Fibroblast of skin of right quadriceps (primary cell): Measurements from ENCODE around the gene IFFO2.
"Not testable (repeated sequence)": the region's sequence is repeated elsewhere in the genome, so short reads cannot be mapped to it uniquely, and the experiment has no call there.

Experiments
- DNase-seq: peaks from one replicate; pipeline ENCODE4 v3.0.0-alpha.2; 2013

IFFO2 gene

DNA sequence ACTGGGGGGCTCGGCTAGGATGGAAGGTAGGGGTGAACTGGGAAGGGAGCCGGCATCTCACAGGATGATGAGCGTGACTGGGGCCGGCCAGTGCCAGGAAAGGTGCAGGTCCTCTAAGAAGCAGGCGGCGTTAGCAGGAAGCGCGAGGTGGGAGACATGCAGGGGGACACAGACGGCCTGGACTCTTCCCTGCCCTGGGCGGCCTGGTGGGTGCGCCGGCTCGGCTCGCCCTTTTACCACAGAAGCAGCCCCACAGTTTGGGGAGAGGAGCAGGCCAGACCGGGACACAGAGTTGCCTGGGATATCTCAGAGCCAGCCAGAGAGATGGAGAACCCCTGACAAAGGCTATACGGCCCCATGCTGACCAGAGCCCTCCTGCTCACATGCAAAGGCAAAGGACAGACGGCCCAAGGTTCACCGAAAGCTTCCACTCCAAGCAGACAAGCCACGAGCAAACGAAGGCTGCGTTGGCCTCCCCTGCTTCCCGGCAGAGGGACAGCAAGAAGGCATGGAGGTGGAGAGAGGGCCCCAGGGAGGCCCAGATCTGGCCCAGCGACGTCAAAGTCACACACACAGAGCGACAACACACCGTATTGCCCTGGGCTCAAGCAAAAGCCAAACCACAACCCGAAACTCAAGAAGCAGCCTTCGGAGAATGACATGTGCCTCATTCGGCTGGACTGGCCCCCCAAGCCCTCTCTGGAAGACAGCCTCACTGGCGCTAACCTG is 39.2 kb downstream of the IFFO2 start:
- no peak for DNase-seq

DNA sequence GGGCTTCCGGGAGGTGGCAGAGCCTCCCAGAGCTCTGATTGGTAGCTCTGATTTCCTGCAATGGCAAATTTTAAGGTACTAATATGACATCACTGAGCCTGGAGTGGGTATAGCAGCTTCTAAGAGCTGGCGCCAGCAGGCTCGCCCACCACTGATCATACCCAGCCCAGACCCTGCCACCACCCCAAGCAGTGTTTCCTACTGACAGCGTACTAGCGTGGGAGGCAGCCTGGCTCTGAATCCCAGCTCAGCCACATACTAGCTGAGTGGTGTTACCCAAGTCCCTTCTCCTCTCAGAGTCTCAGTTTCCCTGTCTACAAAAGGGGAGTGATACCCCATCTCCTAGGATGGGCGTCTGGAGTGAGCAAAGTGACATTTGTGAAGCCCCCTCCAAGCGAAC is 41.1 kb downstream of the IFFO2 start:
- no peak for DNase-seq

DNA sequence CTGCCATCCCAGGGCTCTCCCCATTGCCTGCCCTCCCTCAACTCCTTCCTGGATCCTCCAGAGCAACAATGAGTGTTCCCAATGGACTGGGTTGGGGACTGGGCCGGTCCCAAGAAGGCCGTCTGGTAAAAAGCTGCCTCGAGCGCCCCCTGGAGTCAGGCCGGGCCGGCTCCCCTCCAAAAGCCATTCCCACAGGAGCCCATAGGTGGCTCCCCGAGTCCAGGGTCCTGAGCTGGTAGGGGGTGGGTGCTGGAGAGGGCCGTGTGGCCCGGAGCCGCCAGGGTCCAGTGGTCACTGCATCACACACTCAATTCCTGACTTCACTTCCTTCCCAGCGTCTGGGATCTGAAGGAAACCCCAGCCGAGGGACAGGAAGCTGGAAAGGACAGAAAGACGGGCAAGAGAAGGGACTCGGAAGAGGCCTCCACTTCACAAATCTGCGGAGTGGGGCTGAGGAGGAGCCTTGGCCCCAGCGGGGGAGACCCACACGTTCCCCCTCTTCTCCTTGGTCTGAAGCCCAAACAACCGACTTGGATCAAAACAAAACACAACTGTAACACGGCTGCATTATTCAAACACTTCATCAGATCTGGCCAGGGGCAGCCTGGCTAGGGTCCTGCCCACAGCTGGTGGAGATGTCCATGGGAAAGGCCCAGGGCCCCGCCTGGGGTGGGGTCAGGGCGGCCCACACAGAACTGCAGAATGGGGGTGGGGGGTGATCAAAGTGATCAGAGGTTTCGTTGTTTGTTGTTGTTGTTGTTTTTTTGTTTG is 43.2 kb downstream of the IFFO2 start:
- DNase-seq = peak; percentile 76

DNA sequence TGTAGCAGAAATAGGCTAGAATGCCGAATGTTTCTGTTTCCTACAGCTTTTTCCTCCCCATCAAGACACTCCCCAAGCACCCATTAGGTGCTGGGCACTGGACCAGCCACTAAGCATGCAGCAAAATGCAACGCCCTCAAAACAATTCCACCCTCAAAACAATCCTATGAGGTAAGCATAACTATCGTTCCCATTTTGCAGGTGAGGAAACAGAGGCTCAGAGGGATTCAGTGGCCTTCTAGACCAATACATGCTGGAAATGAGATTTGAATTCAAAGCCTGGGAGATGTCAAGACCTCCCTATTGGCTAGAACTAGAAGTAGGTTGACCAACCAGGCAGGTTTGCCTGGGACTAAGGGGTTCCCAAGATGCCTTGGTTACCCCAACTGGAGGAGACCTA is 43.9 kb downstream of the IFFO2 start:
- no peak for DNase-seq

DNA sequence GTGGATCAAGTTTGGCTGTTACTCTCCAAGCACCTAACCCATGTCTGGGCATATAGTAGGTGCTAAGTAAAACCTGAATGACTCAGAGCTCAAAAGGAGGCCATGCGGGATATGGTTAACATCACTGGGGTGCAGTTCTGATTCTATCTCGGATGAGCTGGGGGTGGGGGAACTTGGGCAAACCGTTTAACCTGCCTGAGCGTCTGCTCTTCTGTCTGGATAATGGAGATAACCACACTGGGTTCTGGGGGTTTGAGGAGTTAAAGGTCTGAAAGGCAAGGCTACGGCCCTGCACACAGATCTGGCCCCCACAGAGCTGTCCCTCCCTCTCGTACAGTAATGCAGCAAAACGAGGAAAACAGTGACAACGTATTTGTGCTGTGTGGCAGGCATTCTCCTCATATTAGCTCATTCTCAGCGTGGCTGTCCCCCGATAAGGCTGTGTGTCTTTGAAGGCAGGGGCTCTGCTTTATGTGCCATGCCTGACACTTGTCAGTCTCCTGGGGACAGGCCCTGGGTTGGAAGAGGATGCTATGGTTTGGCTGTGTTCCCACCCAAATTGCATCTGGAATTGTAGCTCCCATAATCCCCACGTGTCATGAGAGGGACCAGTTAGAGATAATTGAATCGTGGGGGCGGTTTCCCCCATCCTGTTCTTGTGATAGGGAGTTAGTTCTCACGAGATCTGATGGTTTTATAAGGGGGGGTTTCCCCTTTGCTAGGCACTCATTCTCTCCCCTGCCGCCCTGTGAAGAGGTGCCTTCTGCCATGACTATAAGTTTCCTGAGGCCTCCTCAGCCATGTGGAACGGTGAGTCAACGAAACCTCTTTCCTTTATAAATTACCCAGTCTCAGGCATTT is 47.3 kb downstream of the IFFO2 start:
- DNase-seq = no peak

DNA sequence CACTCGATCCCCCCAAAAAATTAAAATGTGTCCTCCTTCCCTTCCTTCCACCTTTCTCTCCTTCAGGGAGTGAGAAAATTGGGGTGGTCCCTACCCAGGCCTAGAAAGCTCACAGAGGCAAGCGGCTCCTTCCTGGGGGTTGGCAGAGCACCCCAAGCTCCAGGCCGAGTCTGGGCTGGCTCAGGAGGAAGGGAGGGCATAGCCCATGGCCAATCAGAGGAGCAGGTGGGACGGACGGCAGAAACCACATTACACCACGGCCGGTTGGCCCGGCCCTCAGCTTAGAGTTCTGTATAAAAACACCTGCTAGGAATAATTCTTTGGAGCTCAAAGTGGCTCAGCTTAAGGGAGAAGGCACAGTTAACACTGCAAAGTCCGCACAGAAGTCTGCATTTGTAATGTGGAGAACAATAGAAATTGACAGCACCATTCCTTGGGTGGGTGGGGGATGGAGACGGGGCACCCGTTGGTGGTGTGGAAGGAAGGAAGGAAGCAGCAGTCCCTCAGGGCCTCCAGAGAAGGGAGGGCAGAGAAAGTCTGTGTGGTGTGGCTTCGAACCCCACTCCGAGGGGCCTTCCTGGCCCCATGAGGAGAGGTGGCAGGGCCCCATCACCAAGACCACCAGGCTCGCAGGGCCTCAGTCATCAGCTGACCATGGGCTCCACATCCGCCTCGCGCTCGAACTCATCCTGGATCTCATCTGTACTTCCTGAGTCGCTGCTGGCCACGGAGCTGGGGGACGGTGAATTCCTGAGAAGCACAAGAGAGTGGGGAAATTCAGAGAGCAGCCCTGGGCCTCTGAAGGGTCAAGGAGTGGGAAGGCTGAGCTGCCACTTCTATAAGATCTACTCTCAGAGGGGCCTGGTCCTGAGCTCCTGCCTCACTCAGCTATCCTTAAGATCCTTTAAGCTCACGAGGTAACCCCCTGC is 48.3 kb downstream of the IFFO2 start:
- DNase-seq = no peak

DNA sequence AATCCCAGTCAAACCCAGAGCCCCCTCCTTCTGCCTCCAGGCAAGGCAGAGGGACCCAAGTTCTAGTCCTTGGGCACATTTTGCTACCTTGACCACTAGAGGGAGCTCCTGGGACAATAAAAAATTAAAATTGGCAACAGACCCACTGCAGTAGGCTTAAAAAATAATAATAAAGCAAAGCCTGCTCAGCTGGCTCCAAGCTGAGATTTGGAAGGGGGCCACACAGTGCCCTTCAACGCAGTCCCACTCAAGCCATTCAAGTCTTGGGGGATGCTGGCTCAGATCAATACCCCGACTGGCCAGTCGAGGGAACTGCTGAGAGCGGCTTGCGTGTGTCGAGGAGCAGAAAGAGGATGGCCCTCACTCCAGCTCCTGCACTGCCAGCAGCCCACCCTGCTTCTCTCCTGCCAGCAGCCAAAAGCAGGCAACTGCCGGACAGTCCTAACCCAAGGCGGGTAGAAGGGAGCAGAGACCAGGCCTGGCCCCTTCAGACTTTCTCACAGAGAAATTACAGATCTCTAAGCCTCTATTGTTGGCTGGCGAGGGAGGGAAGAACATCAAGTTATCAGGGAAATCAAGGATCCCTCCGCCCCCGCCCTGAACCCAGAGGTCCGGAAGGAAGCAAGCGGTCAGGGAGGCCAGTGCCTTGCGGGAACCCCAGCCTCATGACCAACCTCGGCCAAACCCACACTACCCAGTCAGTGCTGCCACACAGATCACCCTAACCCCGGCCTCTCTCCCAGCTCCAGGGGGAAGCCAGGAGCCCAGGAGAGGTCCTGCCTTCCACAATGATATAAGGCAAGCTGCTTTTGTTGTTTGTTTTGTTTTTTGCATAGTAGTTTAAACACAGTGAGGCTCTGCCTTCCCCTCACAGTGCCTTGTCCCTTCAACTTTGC is 49.2 kb downstream of the IFFO2 start:
- peak; percentile 58 for DNase-seq

DNA sequence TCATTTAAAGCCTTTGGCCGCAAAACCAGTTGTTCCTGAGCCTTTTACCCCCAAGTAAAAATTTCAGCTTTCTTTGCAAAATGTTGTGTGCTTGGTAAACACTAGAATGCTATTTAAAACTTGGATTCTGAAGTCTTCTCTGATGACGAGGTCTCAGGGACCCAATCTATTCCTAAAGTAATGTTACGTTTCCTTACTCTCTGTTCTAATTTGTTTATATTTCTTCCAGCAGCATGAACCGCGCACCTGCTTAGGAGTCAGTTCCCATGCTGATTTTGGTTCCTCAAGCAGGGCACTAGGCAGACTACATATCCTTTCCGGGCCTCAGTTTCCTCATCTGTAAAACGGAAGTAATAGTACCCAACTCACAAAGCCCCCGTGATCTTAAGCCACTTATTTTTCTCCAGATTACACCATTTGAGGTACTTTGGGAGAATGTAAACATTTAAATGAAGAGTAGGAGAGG is 53.2 kb downstream of the IFFO2 start:
- no peak for DNase-seq

DNA sequence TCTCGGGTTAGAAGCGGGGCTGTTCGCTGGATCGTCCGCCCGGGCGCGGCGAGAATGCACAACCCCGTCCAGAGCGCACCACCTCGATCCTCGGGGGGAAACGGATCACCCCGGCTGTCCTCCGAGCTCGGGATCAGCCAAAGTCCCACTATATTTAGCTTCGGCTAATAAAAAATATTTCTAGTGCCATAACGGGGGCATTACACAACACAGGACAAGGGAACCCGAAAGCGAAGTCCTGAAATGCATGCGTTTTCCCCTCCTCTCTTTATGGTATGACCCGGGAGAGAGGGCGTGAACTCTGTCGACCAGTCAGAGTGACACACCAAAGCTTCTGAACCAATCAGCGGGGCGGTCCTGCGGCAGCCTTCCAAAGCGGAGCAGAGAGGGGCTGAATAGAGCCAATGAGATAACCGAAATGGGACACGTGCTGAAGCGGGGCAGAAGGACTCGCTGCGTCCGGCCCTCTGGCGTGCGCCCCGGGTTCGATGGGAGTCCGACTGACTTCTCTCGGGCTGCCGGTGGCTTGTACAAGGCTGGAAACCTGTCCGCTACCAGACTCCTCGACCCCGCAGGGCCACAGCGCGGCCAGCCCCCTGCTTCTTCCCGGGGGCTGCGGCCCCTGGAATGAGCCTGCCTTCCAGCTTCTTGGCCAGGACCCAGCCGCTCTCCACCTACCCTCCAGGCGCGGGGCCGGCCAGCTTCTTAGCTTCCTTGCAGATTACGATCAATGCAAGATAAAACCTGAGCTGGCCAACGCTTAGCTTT is 53.8 kb downstream of the IFFO2 start, which contains the start of gene ALDH4A1:
Gene ALDH4A1 (minus strand): TSS at position 33 of the 768 bp plus-strand sequence. CDS start 32 bp downstream, at position 1.
- peak; percentile 98 for DNase-seq

DNA sequence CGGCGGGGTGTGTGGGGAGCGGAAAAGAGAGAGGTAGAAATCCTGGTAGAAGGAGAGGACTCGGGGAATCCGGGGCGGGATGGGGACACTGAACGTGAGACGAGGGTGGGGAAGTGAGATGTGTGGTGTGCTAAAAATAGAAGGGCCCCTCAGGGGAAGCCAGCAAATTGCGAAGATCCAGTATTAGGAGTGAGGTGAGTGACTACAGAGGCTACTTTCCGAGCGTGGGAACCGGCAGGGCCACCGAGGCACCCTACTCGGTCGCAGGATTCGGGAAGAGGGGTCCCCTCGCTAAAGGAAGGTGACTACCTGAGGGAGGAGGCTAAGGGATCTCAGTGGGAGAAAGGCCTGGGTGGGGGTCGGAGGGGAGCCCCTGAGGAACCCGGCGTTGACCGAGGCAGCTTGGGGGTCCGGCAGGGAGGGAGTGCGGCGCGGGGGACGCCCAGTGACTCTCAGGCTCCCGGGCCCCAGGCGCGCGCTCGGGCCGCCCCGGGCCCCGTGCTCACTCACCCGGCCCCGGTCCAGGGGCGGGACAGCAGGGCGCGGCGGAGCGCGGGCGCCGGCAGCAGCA is 54.4 kb downstream of the IFFO2 start:
- DNase-seq = peak; percentile 22

DNA sequence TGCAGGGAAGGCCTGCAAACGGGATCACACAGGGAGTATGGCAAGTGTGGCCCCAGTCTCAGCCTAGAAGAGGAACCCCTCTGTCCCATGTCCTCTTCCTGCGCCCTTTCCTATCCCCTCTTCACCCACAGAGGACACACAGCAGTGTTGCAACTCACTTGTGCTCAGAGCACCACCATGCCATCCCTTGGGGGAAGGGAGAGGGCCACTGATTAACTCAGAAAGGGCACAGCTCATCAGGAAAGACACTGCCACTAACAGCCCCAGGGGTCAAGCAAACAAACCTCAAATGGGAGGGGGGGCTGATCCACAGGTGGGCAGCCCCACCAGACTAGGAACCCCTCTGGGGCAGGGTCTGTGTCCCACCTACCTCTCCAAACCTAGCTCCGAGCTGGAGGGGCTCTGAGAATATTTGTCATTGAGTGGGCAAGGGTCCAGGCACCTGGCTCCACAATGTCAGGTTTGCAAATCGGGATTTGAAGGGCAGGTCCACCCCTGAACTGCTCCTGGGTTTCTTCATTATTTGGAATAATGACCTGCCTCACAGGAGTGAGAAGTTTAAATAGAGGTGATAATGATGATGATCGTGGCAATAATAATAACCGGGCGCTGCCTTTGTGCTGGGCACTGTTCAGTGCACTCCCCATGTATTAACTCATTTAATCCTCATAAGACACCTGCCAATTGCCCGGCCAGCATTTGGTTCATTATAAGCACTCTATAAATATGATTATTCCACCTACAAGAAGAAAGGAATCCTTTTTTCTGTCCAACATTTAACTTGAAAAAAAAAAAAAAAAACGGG is 55.1 kb downstream of the IFFO2 start:
- no peak for DNase-seq

DNA sequence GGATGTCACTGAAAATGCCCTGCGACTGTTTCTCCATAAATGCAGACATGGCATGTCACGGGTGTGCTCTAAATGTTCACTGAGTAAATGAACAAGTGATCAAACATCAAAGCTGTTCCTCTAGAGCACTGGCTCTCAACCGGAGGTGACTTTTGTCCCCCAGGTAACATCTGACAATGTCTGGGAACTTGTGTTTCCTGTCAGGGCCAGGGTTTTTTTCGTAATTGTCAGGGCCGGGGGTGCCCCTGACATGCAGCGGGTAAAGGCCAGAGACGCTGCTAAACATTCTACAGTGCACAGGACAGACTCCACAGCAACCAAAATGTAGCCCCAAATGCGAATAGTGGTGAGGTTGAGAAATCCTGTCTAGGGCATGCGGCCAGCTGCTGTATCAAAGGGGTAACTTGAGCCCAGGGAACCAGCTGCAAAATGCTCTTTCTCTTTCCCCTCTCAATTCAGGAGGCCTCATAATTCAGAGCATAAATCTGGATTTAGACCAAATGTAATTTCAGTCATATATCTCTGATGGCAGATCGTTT is 56.1 kb downstream of the IFFO2 start:
- DNase-seq = peak; percentile 11

DNA sequence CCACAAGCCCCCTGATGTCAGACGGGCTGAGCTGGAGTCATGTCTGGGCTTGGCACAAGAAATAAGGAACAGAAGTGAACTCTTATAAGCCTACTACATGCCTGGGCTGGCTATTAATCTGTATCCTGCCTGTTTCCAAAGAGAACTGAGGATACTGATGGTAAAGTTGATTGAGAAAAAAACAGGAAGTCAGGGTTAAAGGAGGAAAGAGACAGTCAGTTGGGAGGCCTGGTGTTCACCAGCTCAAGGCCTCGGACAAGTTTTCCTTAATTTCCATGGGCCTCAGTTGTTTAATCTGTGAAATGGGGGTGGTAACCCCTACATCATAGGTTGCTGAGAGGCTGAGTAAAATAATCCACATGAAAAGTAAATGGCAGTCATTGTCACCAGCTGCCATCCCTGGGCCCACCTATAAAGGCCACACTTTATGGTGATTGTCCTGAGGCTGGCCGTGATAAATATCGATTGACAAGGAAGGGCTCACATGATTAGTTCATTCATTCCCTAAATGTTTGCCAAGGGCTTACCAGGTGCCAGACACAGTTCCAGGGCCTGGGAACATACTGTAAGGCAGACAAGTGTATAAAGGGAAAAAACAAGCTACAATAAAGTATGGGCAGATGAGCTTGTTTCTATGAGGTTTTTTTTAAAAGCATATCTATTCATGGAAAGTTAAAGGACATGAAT is 57.0 kb downstream of the IFFO2 start:
- no peak for DNase-seq

DNA sequence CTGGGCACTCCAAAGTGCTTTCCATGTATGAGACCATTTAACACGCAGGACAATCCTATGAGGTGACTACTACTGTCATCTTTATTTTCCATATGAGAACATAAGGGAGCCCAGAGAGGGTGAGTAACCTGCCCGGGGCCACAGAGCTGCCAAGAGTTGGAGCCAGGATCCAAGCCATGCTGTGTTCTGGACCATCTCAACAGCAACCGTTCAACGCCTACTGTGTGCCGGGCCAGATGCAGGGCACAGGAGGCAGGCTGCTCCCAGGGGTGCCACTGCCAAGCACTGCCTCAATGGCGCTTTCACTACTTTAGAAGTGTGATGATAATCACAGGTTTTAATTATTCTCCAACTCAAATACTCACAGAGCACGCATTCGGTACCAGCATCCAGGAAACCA is 57.9 kb downstream of the IFFO2 start:
- no peak for DNase-seq

DNA sequence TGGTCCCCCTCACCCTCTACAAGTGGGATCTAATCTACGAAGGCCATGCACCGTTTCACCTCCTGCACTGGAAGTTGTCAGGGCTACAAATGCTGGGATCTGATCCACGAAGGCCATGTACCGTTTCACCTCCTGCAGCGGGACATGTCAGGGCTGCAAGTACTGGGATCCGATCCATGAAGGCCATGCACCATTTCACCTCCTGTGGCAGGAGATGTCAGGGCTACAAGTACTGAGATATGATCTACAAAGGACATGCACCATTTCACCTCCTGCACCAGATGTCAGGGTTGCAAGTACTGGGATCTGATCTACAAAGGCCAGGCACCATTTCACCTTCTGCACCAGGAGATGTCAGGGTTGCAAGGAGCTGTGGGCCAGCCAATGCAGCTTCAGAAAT is 61.2 kb downstream of the IFFO2 start:
- no peak for DNase-seq

DNA sequence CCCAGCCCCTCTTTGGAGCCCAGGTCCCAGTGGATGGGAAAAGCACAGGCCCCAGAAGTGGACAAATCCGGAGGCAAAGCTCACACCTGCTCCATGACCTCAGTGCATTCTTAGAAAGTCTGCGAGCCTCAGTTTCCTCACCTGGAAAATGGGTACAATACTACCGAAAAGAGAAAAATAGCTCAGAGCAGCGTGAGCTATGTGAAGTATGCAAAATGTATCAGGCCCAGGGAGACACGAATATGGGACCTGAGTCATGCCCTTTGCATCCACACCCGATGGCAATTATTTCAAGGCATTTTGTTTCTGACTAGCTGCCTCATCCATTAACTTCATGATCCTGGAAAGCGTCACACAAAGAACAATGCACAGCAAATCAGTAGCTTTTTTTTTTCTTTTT is 63.4 kb downstream of the IFFO2 start:
- DNase-seq = peak; percentile 27

DNA sequence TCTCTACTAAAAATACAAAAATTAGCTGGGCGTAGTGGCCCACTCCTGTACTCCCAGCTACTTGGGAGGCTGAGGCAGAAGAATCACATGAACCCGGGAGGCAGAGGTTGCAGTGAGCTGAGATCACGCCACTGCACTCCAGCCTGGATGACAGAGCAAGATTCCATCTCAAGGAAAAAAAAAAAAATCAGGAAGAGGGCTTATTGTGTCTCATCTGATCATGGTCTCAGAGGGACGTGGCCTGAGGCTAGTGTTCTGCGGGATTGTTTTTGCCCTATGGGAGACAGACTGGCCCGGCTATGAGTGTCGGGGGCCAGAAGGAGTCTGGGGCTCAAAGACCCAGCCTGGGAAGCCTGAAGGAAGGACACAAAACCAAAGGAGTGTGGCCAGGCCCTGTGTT is 64.6 kb downstream of the IFFO2 start:
- not testable (repeated sequence) for DNase-seq

DNA sequence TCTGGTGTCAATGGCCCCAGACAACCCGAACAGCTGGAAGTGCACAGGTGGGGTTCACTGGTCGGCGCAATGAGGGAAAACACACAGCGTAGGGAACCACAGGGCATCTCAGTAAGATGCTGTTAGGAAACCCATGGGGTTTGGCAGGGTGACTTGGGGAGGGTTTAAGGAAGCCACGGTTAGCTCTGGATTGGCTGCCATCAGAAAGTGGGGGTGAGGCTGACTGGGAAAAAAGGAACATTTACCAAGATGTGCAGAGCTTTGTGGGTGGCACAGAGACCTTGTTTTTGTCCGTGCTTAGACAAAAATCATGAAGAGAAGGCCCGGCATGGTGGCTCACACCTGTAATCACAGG is 65.1 kb downstream of the IFFO2 start:
- no peak for DNase-seq
